Measurements from ENCODE around the gene UNK. TPM values are rescaled to one million over a fixed set of nuclear protein-coding genes. Genes with fewer than 3 reads are reported as not detected.
"Not testable (repeated sequence)": the region's sequence is repeated elsewhere in the genome, so short reads cannot be mapped to it uniquely, and the experiment has no call there.

Gene UNK
- total RNA-seq, 4 donors from 2014 or later: 26.5 to 42.5 (median 31.9) TPM

DNA sequence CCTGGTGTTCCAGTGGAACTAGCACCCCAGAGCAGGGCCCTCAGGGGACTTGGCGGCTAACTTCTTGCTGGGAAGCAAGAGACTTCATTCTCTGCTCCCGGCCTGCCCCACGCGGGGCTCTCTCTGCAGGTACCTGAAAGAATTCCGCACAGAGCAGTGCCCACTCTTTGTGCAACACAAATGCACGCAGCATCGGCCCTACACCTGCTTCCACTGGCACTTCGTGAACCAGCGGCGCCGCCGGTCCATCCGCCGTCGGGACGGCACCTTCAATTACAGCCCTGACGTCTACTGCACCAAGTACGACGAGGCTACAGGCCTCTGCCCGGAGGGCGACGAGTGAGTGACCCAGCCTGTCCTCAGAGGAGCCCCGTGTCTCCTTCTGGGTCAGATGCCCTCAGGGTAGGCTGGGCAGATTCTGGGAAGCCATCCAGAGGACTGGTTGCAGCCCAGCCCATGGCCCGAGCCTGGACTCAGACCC is 25.1 kb downstream of the UNK start:
- no peak overlapping the region for H3K4me3 ChIP-seq (ENCODE audit: low read depth, poor library complexity, severe bottlenecking)
- intact Hi-C loops (cut with DNase I; ENCODE audit: low total_unique reads): no loop called here
- DNase-seq (ENCODE audit: low spot score in 2 of 2): no peak
- TF ChIP-seq POLR2A (IDR thresholded peaks at IDR 0.05) (no peak), CTCF (IDR thresholded peaks at IDR 0.05) (no peak)
- 62 to 71% methylated on average over 23 to 24 of the region's 24 CpGs for WGBS, 2 donors

GRCh38 chr17:75810216-75810615 is 25.6 kb downstream of the UNK start:
- peak in 1 of 2 donors; percentile 55 for DNase-seq (ENCODE audit: low spot score in 2 of 2)
- intact Hi-C loops (cut with DNase I; ENCODE audit: low total_unique reads): no loop called here
- no peak overlapping the region for H3K4me3 ChIP-seq (ENCODE audit: low read depth, poor library complexity, severe bottlenecking)
- WGBS, 2 donors: 43 to 67% methylated on average over 5 of the region's 5 CpGs
- no peak for TF ChIP-seq POLR2A (IDR thresholded peaks at IDR 0.05)
- TF ChIP-seq CTCF (IDR thresholded peaks at IDR 0.05): no peak

- WGBS, 2 donors: 94 to 96% methylated on average over 11 of the region's 11 CpGs
- H3K4me3 ChIP-seq (ENCODE audit: low read depth, poor library complexity, severe bottlenecking); intact Hi-C loops (cut with DNase I; ENCODE audit: low total_unique reads); DNase-seq (ENCODE audit: low spot score in 2 of 2): not testable (repeated sequence)
Measured at GRCh38 chr17:75810756-75811155, 26.1 kb downstream of the UNK start.

- 92 to 94% methylated on average over 7 of the region's 7 CpGs for WGBS, 2 donors
- no peak for DNase-seq (ENCODE audit: low spot score in 2 of 2)
- H3K4me3 ChIP-seq (ENCODE audit: low read depth, poor library complexity, severe bottlenecking): no peak overlapping the region
- TF ChIP-seq POLR2A (IDR thresholded peaks at IDR 0.05) (no peak), CTCF (IDR thresholded peaks at IDR 0.05) (no peak)
- intact Hi-C loops (cut with DNase I; ENCODE audit: low total_unique reads): no loop called here
Measured at GRCh38 chr17:75811174-75811573, 26.6 kb downstream of the UNK start.

DNA sequence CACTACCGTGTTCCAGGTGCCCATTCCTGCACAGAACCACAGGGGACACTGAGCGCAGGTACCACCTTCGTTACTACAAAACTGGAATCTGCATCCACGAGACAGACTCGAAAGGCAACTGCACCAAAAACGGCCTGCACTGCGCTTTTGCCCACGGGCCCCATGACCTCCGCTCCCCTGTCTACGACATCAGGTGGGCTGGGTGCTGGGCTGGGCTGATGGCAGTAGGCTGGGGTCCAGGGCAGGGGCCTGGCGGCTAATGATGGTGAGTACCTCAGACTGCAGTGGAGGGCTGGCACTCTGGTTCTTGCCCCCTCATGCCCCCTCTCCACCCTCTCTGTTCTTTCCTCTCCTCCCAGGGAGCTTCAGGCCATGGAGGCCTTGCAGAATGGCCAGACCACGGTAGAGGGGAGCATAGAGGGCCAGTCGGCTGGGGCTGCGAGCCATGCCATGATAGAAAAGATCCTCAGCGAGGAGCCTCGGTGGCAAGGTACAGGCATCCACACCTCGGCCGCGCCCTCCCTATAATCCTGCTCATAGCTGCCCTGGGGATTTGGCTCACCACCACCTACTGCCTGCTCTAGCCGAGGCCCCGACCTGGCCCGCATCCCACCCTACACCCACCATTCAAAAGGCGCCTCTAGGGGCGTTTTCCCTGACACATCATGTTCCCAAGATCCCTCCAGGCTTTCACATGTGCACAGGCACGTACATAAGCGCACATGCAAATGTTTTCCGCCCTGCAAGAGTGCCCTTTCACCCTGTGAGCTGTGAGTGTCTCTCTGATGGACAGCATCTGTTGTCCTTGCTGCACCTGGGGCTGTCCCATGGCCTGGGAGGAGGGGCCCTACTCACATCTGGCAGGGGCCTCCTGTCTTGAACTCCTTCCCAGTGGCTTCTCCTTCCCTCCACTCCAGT is 27.7 kb downstream of the UNK start:
- intact Hi-C loops (cut with DNase I; ENCODE audit: low total_unique reads): no loop called here
- DNase-seq (ENCODE audit: low spot score in 2 of 2): no peak
- TF ChIP-seq CTCF (IDR thresholded peaks at IDR 0.05): no peak
- H3K4me3 ChIP-seq (ENCODE audit: low read depth, poor library complexity, severe bottlenecking): no peak overlapping the region
- 56 to 73% methylated on average over 27 of the region's 27 CpGs for WGBS, 2 donors

GRCh38 chr17:75813081-75814020 is 28.7 kb downstream of the UNK start:
- intact Hi-C loops (cut with DNase I; ENCODE audit: low total_unique reads): no loop called here
- TF ChIP-seq CTCF (IDR thresholded peaks at IDR 0.05) (no peak), POLR2A (IDR thresholded peaks at IDR 0.05) (no peak)
- no peak for DNase-seq (ENCODE audit: low spot score in 2 of 2)
- no peak overlapping the region for H3K4me3 ChIP-seq (ENCODE audit: low read depth, poor library complexity, severe bottlenecking)
- 75 to 90% methylated on average over 19 to 24 of the region's 24 CpGs for WGBS, 2 donors
